OCI-LY7 (cell line): ENCODE measurements around the gene DOK3. TPM values are rescaled to one million over a fixed set of nuclear protein-coding genes. Genes with fewer than 3 reads are reported as not detected.

Source experiments
- BruUV-seq: library from RNA; stranded (reverse); fragments of 400-500 nt; replicated peaks from 2 replicates; lab custom pipeline; 2021; lab: Mats Ljungman, UMichigan
- CTCF ChIA-PET: fragments of 300-600 bp; sonication (Branson Sonifier 250); formaldehyde crosslinking; loops from one replicate; lab custom pipeline; 2022; ENCODE audit warnings: antibody characterized with exemption; ENCODE audit not compliant: unreplicated experiment; lab: Charles Lee
- POLR2A ChIA-PET: fragments of 300-600 bp; sonication (Branson Sonifier 250); formaldehyde crosslinking; loops from one replicate; lab custom pipeline; 2022; ENCODE audit warnings: antibody characterized with exemption; lab: Charles Lee
- DNase-seq: peaks from one replicate; pipeline ENCODE4 v3.0.0-alpha.2; 2015; ENCODE audit warnings: low spot score
- H2AFZ ChIP-seq: fragments of 200-600 bp; sonication (generic), shearing (Covaris generic); 2 replicates; pipeline ENCODE4 v1.6.1; 2014; ENCODE audit warnings: mild to moderate bottlenecking, antibody characterized with exemption, low read length, moderate library complexity
- H3K27ac ChIP-seq: fragments of 200-600 bp; sonication (generic); 2 replicates; pipeline ENCODE4 v1.5.1; 2014; ENCODE audit warnings: mixed run types, low read depth, mild to moderate bottlenecking, moderate library complexity, low read length, inconsistent platforms; ENCODE audit not compliant: poor library complexity, severe bottlenecking
- H3K36me3 ChIP-seq: fragments of 200-600 bp; sonication (generic); 2 replicates; pipeline ENCODE4 v1.6.1; 2014; ENCODE audit warnings: mild to moderate bottlenecking, antibody characterized with exemption, low read length, moderate library complexity, mixed read lengths; ENCODE audit not compliant: insufficient read depth
- H3K4me1 ChIP-seq: fragments of 200-600 bp; sonication (generic); 2 replicates; pipeline ENCODE4 v1.5.1; 2014; ENCODE audit warnings: mild to moderate bottlenecking, low read length; ENCODE audit not compliant: insufficient read depth, poor library complexity, severe bottlenecking
- H3K4me2 ChIP-seq: fragments of 200-600 bp; sonication (generic); 2 replicates; pipeline ENCODE4 v1.6.1; 2014; ENCODE audit warnings: mild to moderate bottlenecking, low read length
- H3K4me3 ChIP-seq: fragments of 200-600 bp; sonication (generic); 2 replicates; pipeline ENCODE4 v1.5.1; 2014; ENCODE audit warnings: mild to moderate bottlenecking, low read depth, low read length; ENCODE audit not compliant: poor library complexity, severe bottlenecking
- H3K79me2 ChIP-seq: fragments of 200-600 bp; sonication (generic); 2 replicates; pipeline ENCODE4 v1.6.1; 2016; ENCODE audit warnings: low read depth, mild to moderate bottlenecking, low read length, moderate library complexity, mixed read lengths; ENCODE audit not compliant: insufficient read depth
- H3K9me2 ChIP-seq: fragments of 200-600 bp; sonication (generic); 2 replicates; pipeline ENCODE4 v1.6.1; 2016; ENCODE audit warnings: mild to moderate bottlenecking, low read length, mixed read lengths; ENCODE audit not compliant: insufficient read depth
- H3K9me3 ChIP-seq: fragments of 200-600 bp; sonication (generic); 2 replicates; pipeline ENCODE4 v1.6.1; 2014; ENCODE audit warnings: mild to moderate bottlenecking, mixed run types, low read length, mixed read lengths
- H4K20me1 ChIP-seq: fragments of 200-600 bp; sonication (generic); 2 replicates; pipeline ENCODE4 v1.6.1; 2014; ENCODE audit warnings: mild to moderate bottlenecking, antibody characterized with exemption, low read length, moderate library complexity, mixed read lengths; ENCODE audit not compliant: insufficient read depth
- CTCF ChIP-seq: fragments of 200-600 bp; sonication (generic); conservative IDR thresholded peaks from 2 replicates; pipeline ENCODE4 v1.5.1; 2014; ENCODE audit warnings: mild to moderate bottlenecking, antibody characterized with exemption, low read length, moderate library complexity, mixed read lengths
- EZH2phosphoT487 ChIP-seq: fragments of 200-600 bp; sonication (generic); IDR thresholded peaks from 2 replicates; pipeline ENCODE4 v1.6.1; 2018; ENCODE audit warnings: low read depth, borderline replicate concordance, mild to moderate bottlenecking, mixed run types, antibody characterized with exemption, low read length, moderate library complexity, mixed read lengths
- intact Hi-C: fragments of 100-400 bp; cut with micrococcal nuclease; formaldehyde crosslinking; loops from one replicate; pipeline ENCODE4 v1.10.0; 2022; ENCODE audit not compliant: unreplicated experiment
- total RNA-seq, 2 experiments: library from RNA; depleted of rRNA in 1 of 2; stranded (reverse); fragments of >200 nt in 1 of 2; shearing (Covaris generic) in 1 of 2; gene quantifications; 2 replicates each; pipeline ENCODE4 v1.2.3, GENCODE V29; 2014 to 2022

The DOK3 gene
- total RNA-seq, 2 experiments from 2014 or later, result 186 to 260 TPM

- POLR2A ChIA-PET, result interaction anchor here (0.6 kb wide), 1 partner anchor 717 kb away, joined by 3 read pairs; no protein-coding TSS in a partner anchor
- no peak for TF ChIP-seq EZH2phosphoT487
- TF ChIP-seq CTCF, result no peak
- peaks cover 35% of the 10 kb centered on the region for H3K4me1 ChIP-seq
- H3K79me2 ChIP-seq, result no peaks in the 10 kb centered on the region
- H3K27ac ChIP-seq, result no peak overlapping the region
- CTCF ChIA-PET, result no interaction called here
- no peak for DNase-seq
- BruUV-seq, result no TSS peak
- H4K20me1 ChIP-seq, result no peaks in the 10 kb centered on the region
- no peak overlapping the region for H2AFZ ChIP-seq
- peak overlapping the region; percentile 49 for H3K4me2 ChIP-seq
- intact Hi-C loops, result no loop called here
- H3K36me3 ChIP-seq, result peaks cover 12% of the 10 kb centered on the region; the same call in 1 of the 2 replicates
- no peaks in the 10 kb centered on the region for H3K9me2 ChIP-seq
- H3K9me3 ChIP-seq, result no peaks in the 10 kb centered on the region
- H3K4me3 ChIP-seq, result no peak overlapping the region
These were observed 19.2 kb downstream of the DOK3 start for GRCh38 chr5:177490311-177490991.

GRCh38 chr5:177489119-177489716 is 20.4 kb downstream of the DOK3 start:
- POLR2A ChIA-PET, result interaction anchor here (0.5 kb wide), 1 partner anchor 314 kb away, joined by 3 read pairs; no protein-coding TSS in a partner anchor
- no peak overlapping the region for H3K27ac ChIP-seq
- intact Hi-C loops, result no loop called here
- no TSS peak for BruUV-seq
- no peaks in the 10 kb centered on the region for H3K9me3 ChIP-seq
- DNase-seq, result peak; percentile 69
- H2AFZ ChIP-seq, result no peak overlapping the region
- H3K4me2 ChIP-seq, result peak overlapping the region; percentile 49; the same call in 1 of the 2 replicates
- no peak overlapping the region for H3K4me3 ChIP-seq
- H4K20me1 ChIP-seq, result no peaks in the 10 kb centered on the region
- peaks cover 12% of the 10 kb centered on the region; the same call in 1 of the 2 replicates for H3K36me3 ChIP-seq
- TF ChIP-seq CTCF (peak; percentile 75), EZH2phosphoT487 (no peak)
- H3K9me2 ChIP-seq, result no peaks in the 10 kb centered on the region
- CTCF ChIA-PET, result interaction anchor here (0.5 kb wide), 1 partner anchor 506 kb away, joined by 3 read pairs; no protein-coding TSS in a partner anchor
- no peaks in the 10 kb centered on the region for H3K79me2 ChIP-seq
- H3K4me1 ChIP-seq, result peaks cover 23% of the 10 kb centered on the region
